ENCODE data around the gene RAP2C.
"Not testable (repeated sequence)": the region's sequence is repeated elsewhere in the genome, so short reads cannot be mapped to it uniquely, and the experiment has no call there.

RAP2C gene

GRCh38 chrX:132200976-132201375, 18.3 kb downstream of the RAP2C start:
- no peak for DNase-seq (ENCODE audit: low read depth in 1 of 2, low spot score in 1 of 2)

GRCh38 chrX:132199941-132200340, 19.3 kb downstream of the RAP2C start:
- no peak for DNase-seq (ENCODE audit: low read depth in 1 of 2, low spot score in 1 of 2)

- DNase-seq (ENCODE audit: low read depth in 1 of 2, low spot score in 1 of 2): no peak
These were observed 25.2 kb downstream of the RAP2C start for GRCh38 chrX:132193872-132194574.

- DNase-seq (ENCODE audit: low read depth in 1 of 2, low spot score in 1 of 2): no peak
These were observed 27.3 kb downstream of the RAP2C start for GRCh38 chrX:132191938-132192337.

- no peak for DNase-seq (ENCODE audit: low read depth in 1 of 2, low spot score in 1 of 2)
These were observed 31.1 kb downstream of the RAP2C start for GRCh38 chrX:132188175-132188574.

GRCh38 chrX:132187451-132187850, 31.8 kb downstream of the RAP2C start:
- DNase-seq (ENCODE audit: low read depth in 1 of 2, low spot score in 1 of 2): no peak

- DNase-seq (ENCODE audit: low read depth in 1 of 2, low spot score in 1 of 2): no peak
These were observed 34.4 kb downstream of the RAP2C start for GRCh38 chrX:132184871-132185270.

- DNase-seq (ENCODE audit: low read depth in 1 of 2, low spot score in 1 of 2): no peak
These were observed 37.9 kb downstream of the RAP2C start for GRCh38 chrX:132181364-132181763.

- DNase-seq (ENCODE audit: low read depth in 1 of 2, low spot score in 1 of 2): no peak
These were observed 38.3 kb downstream of the RAP2C start for GRCh38 chrX:132180929-132181328.

GRCh38 chrX:132173647-132174046, 45.6 kb downstream of the RAP2C start:
- DNase-seq (ENCODE audit: low read depth in 1 of 2, low spot score in 1 of 2): no peak

- DNase-seq (ENCODE audit: low read depth in 1 of 2, low spot score in 1 of 2): no peak
These were observed 47.4 kb downstream of the RAP2C start for GRCh38 chrX:132171881-132172280.

- no peak for DNase-seq (ENCODE audit: low read depth in 1 of 2, low spot score in 1 of 2)
These were observed 47.8 kb downstream of the RAP2C start for GRCh38 chrX:132171478-132171877.

- DNase-seq (ENCODE audit: low read depth in 1 of 2, low spot score in 1 of 2): no peak
These were observed 49.7 kb downstream of the RAP2C start for GRCh38 chrX:132169554-132169953.

GRCh38 chrX:132165651-132166050, 53.6 kb downstream of the RAP2C start:
- no peak for DNase-seq (ENCODE audit: low read depth in 1 of 2, low spot score in 1 of 2)

- DNase-seq (ENCODE audit: low read depth in 1 of 2, low spot score in 1 of 2): no peak
These were observed 54.2 kb downstream of the RAP2C start for GRCh38 chrX:132165005-132165404.

- not testable (repeated sequence) for DNase-seq (ENCODE audit: low read depth in 1 of 2, low spot score in 1 of 2)
These were observed 56.2 kb downstream of the RAP2C start for GRCh38 chrX:132163094-132163493.

- DNase-seq (ENCODE audit: low read depth in 1 of 2, low spot score in 1 of 2): no peak
These were observed 66.1 kb downstream of the RAP2C start for GRCh38 chrX:132153166-132153565.
